Measurements from ENCODE around the gene POU2F1.

DNA sequence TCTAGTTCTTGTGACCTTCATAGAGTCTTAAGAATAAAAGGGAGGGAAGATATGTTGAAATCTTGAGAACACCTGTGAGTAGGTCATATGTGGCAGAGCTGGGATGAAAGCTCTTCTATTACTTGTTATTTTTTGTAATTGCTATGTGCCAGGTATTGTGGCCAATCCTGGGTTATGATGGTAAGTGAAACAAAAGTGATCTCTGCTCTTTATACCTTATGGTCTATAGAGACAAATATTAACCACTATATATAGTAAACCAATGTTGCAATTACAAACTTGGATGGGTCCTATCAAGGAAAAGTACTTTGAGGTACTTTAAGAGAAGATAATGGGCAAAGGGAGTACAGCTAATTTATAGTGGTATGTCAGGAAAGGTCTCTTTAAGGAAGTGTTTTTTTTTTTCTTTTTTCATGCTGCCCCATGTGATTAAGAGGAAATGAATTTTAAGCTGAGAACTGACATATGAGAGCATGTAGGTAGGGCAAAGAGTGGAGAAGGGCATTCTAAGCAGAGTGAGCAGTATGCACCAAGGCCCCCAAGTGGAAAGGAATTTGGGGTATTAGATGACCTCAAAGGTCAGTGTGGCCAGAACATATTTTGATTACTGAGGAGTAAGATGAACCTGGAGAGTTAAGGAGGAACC lies 43.3 kb downstream of the POU2F1 start:
- no peak for TF ChIP-seq POLR2A (IDR thresholded peaks at IDR 0.05)
- TF ChIP-seq, protein P1, sequence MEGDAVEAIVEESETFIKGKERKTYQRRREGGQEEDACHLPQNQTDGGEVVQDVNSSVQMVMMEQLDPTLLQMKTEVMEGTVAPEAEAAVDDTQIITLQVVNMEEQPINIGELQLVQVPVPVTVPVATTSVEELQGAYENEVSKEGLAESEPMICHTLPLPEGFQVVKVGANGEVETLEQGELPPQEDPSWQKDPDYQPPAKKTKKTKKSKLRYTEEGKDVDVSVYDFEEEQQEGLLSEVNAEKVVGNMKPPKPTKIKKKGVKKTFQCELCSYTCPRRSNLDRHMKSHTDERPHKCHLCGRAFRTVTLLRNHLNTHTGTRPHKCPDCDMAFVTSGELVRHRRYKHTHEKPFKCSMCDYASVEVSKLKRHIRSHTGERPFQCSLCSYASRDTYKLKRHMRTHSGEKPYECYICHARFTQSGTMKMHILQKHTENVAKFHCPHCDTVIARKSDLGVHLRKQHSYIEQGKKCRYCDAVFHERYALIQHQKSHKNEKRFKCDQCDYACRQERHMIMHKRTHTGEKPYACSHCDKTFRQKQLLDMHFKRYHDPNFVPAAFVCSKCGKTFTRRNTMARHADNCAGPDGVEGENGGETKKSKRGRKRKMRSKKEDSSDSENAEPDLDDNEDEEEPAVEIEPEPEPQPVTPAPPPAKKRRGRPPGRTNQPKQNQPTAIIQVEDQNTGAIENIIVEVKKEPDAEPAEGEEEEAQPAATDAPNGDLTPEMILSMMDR (IDR thresholded peaks at IDR 0.05) = no peak
